Stimulated activated naive CD8-positive, alpha-beta T cell treated with anti-CD3 and anti-CD28 coated beads, Interleukin-15, Interleukin-2, amounts not matched to agents 100 ng/mL and 50 ng/mL, for 24 hours (primary cell): ENCODE measurements around the gene TMEM250.

ENCODE experiments used
- H3K27ac Mint-ChIP-seq: one replicate; pipeline ENCODE4 v1.8.0; 2021; ENCODE audit warnings: mild to moderate bottlenecking, mixed read lengths
- H3K27me3 Mint-ChIP-seq: one replicate; pipeline ENCODE4 v1.8.0; 2021; ENCODE audit warnings: mixed read lengths
- H3K36me3 Mint-ChIP-seq: one replicate; pipeline ENCODE4 v1.8.0; 2021; ENCODE audit warnings: low read depth, mixed read lengths
- H3K4me1 Mint-ChIP-seq: one replicate; pipeline ENCODE4 v1.8.0; 2021; ENCODE audit warnings: low read depth, mixed read lengths
- H3K4me3 Mint-ChIP-seq: one replicate; pipeline ENCODE4 v1.8.0; 2021; ENCODE audit warnings: mild to moderate bottlenecking, mixed read lengths
- H3K9me3 Mint-ChIP-seq: one replicate; pipeline ENCODE4 v1.8.0; 2021; ENCODE audit warnings: mixed read lengths

The TMEM250 gene

DNA sequence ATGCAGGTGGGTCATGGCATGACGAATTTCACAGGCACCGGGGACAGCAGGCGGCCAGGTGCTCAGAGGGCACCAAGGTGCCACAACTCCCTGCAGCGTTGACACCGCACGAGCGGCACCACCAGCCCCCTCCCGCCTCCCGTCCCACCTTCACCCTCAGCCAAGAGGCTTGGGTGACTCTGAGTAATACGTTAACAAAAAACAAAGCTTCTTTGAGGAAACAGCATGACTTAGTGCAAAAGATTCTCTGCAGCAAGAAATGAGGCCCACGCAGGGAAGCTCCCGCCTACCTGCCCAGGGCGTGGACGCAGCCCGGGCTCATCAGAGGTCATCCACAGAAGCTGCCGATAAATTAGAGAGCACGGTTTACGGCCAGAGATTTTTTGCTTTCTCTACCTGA, 4.1 kb downstream of the TMEM250 start:
- no peak overlapping the region for H3K4me3 Mint-ChIP-seq
- H3K9me3 Mint-ChIP-seq, result no peaks in the 10 kb centered on the region
- no peaks in the 10 kb centered on the region for H3K27me3 Mint-ChIP-seq
- peaks cover 59% of the 10 kb centered on the region for H3K4me1 Mint-ChIP-seq
- peaks cover 7% of the 10 kb centered on the region for H3K36me3 Mint-ChIP-seq
- no peak overlapping the region for H3K27ac Mint-ChIP-seq

DNA sequence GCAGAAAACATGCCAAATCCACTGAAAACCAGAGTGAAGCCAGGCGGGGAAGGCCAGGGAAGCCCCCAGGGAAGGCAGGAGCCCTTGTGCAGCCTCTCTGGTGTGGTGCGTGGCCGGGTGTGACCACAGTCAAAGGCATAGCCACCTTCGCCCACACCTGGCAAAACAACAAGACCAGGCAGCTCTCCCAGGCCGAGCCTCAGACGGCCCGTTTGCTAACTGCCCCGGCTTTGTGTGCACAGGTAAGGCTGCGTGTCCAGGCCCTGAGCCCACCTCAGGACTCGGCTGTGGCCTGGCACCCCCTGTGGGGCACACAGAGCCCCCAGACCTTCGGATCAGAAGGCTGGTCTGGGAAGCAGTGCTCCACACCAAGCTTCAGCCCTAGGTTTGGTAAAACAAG, 6.1 kb downstream of the TMEM250 start:
- Mint-ChIP-seq H3K36me3 (peaks cover 7% of the 10 kb centered on the region), H3K4me3 (no peak overlapping the region), H3K4me1 (peaks cover 66% of the 10 kb centered on the region), H3K27me3 (no peaks in the 10 kb centered on the region), H3K9me3 (no peaks in the 10 kb centered on the region), H3K27ac (no peak overlapping the region)

DNA sequence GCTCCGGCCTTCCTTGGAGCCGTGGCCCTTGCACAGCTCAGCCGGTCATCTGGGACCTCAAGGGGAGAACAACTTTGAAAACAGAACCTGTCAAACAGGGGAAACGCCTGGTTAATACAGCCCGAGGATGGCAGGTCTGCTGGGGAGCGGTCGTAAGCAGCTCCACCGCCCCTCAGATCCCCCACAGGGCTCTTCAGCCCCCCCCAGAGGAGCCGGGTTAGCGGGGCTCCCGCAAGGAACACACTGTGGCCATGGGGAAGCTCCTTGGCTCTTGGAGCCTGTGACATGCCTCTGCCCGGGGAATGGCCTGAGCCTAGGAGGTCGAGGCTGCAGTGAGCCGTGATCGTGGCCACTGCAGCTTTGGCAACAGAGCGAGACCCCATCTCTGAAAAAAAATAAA, 6.8 kb downstream of the TMEM250 start:
- Mint-ChIP-seq H3K27me3 (no peaks in the 10 kb centered on the region), H3K4me1 (peaks cover 66% of the 10 kb centered on the region), H3K27ac (no peak overlapping the region), H3K9me3 (no peaks in the 10 kb centered on the region), H3K4me3 (no peak overlapping the region), H3K36me3 (peaks cover 7% of the 10 kb centered on the region)

GRCh38 chr9:136111190-136111589, 7.5 kb downstream of the TMEM250 start:
- H3K36me3 Mint-ChIP-seq, result peaks cover 7% of the 10 kb centered on the region
- H3K9me3 Mint-ChIP-seq, result no peaks in the 10 kb centered on the region
- H3K27ac Mint-ChIP-seq, result no peak overlapping the region
- H3K4me3 Mint-ChIP-seq, result peak overlapping the region; percentile 39
- peaks cover 73% of the 10 kb centered on the region for H3K4me1 Mint-ChIP-seq
- H3K27me3 Mint-ChIP-seq, result no peaks in the 10 kb centered on the region

DNA sequence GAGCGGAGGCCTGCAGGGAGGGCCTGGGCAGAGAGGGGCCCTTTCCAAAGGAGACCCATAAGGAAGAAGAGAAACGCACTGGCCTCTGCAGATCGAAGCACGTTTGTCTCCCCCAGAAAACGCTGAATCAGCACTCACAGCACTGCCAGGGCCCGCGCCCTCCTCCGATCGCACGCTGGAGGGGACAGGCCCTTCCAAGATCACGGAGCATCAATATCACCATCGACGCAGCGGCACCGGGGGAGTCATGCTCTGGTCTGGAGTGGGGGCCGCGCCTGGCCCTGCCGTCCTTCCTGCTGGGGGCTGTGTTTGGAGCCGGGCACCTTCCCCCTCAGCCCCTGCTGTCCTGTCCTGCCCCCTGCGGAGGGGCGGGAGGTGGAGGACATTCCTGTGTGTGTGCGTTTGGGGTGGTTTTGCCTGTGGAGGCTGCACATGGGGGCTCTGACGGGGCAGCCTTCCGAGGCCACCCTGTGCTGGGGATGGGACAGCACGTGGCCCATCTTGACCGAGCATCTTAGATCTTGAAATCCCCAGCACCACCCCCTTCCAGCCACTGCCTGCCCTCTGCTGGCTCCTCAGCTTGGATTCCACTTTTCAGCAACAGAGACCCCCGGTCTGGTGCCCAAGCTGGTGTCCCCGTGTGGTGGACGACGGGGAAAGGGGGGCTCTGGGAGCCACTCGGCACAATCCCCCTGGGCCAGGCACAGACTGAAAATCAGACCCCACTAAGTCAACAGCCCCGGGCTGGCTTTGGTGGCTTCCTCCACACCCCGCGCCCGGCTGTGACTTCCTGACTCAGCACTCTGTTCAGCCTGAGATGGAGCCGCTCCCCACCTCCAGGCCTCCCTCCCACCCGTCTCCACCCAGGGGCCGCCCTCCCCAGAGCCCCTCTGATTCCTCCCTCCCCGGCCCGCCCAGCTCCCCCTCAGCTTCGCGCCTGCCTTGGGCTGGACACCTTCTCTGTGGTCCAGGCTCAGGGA, 8.3 kb downstream of the TMEM250 start:
- H3K36me3 Mint-ChIP-seq, result peaks cover 7% of the 10 kb centered on the region
- H3K4me1 Mint-ChIP-seq, result peaks cover 81% of the 10 kb centered on the region
- H3K27me3 Mint-ChIP-seq, result no peaks in the 10 kb centered on the region
- no peaks in the 10 kb centered on the region for H3K9me3 Mint-ChIP-seq
- H3K4me3 Mint-ChIP-seq, result peak overlapping the region; percentile 83
- H3K27ac Mint-ChIP-seq, result peak overlapping the region; percentile 86

- Mint-ChIP-seq H3K4me1 (peaks cover 76% of the 10 kb centered on the region), H3K27ac (peak overlapping the region; percentile 86), H3K9me3 (no peaks in the 10 kb centered on the region), H3K27me3 (no peaks in the 10 kb centered on the region), H3K36me3 (no peaks in the 10 kb centered on the region), H3K4me3 (peak overlapping the region; percentile 83)
Measured at GRCh38 chr9:136109351-136110081, 9.2 kb downstream of the TMEM250 start.

- Mint-ChIP-seq H3K9me3 (no peaks in the 10 kb centered on the region), H3K4me1 (peaks cover 68% of the 10 kb centered on the region), H3K4me3 (peak overlapping the region; percentile 73), H3K27ac (peak overlapping the region; percentile 55), H3K27me3 (no peaks in the 10 kb centered on the region), H3K36me3 (no peaks in the 10 kb centered on the region)
Measured at GRCh38 chr9:136108648-136109266, 9.9 kb downstream of the TMEM250 start.

GRCh38 chr9:136107953-136108647, 10.6 kb downstream of the TMEM250 start:
- Mint-ChIP-seq H3K9me3 (no peaks in the 10 kb centered on the region), H3K36me3 (no peaks in the 10 kb centered on the region), H3K4me3 (peak overlapping the region; percentile 73), H3K27me3 (no peaks in the 10 kb centered on the region), H3K4me1 (peaks cover 62% of the 10 kb centered on the region), H3K27ac (peak overlapping the region; percentile 67)

DNA sequence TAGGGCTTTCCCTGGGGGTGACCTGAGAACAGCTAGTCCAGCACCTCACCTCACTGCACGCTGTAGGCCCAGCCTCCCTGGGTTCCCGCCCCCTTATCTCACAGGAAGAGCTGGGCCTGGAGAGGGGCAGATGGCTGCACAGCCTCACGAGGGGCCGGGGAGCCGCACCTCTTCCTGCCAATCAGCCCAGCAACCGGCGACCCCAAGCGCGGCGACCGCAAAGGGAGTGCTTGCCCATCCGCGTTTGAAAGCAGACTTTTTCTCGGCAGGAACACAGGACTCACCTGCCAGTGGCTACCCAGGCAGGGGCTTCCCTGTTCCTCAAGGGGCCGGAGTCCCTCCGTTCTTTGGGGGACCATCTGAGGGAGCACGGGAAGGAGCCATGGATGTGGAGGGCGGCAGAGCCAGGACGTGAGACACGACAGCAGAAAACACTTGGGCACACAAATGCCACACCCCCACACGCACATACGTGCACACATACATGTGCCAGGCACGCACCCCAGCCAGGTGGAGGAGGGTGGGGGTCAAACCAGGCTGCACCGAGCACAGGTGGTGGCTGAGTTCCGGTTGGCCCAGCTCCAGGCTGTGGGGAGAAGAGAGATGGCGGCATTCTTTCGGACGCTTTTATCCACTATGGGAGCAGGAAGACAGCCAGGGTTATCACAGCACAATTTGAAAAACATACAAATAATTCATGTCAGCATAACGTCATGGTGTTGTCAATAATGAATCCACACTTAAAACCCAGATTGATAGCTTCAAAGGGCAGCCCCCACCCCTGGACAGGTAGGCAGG, 11.3 kb downstream of the TMEM250 start:
- H3K9me3 Mint-ChIP-seq, result no peaks in the 10 kb centered on the region
- peak overlapping the region; percentile 67 for H3K27ac Mint-ChIP-seq
- peak overlapping the region; percentile 66 for H3K4me3 Mint-ChIP-seq
- no peaks in the 10 kb centered on the region for H3K27me3 Mint-ChIP-seq
- peaks cover 56% of the 10 kb centered on the region for H3K4me1 Mint-ChIP-seq
- no peaks in the 10 kb centered on the region for H3K36me3 Mint-ChIP-seq

- no peaks in the 10 kb centered on the region for H3K9me3 Mint-ChIP-seq
- H3K4me3 Mint-ChIP-seq, result no peak overlapping the region
- H3K4me1 Mint-ChIP-seq, result peaks cover 39% of the 10 kb centered on the region
- no peaks in the 10 kb centered on the region for H3K27me3 Mint-ChIP-seq
- no peaks in the 10 kb centered on the region for H3K36me3 Mint-ChIP-seq
- no peak overlapping the region for H3K27ac Mint-ChIP-seq
Measured at GRCh38 chr9:136105398-136106135, 13.1 kb downstream of the TMEM250 start.

GRCh38 chr9:136104916-136105315, 13.8 kb downstream of the TMEM250 start:
- no peaks in the 10 kb centered on the region for H3K27me3 Mint-ChIP-seq
- no peak overlapping the region for H3K27ac Mint-ChIP-seq
- peaks cover 33% of the 10 kb centered on the region for H3K4me1 Mint-ChIP-seq
- H3K36me3 Mint-ChIP-seq, result no peaks in the 10 kb centered on the region
- H3K4me3 Mint-ChIP-seq, result no peak overlapping the region
- no peaks in the 10 kb centered on the region for H3K9me3 Mint-ChIP-seq

- Mint-ChIP-seq H3K9me3 (no peaks in the 10 kb centered on the region), H3K27ac (no peak overlapping the region), H3K4me3 (no peak overlapping the region), H3K4me1 (peaks cover 32% of the 10 kb centered on the region), H3K36me3 (no peaks in the 10 kb centered on the region), H3K27me3 (no peaks in the 10 kb centered on the region)
Measured at GRCh38 chr9:136104488-136104800, 14.2 kb downstream of the TMEM250 start.

DNA sequence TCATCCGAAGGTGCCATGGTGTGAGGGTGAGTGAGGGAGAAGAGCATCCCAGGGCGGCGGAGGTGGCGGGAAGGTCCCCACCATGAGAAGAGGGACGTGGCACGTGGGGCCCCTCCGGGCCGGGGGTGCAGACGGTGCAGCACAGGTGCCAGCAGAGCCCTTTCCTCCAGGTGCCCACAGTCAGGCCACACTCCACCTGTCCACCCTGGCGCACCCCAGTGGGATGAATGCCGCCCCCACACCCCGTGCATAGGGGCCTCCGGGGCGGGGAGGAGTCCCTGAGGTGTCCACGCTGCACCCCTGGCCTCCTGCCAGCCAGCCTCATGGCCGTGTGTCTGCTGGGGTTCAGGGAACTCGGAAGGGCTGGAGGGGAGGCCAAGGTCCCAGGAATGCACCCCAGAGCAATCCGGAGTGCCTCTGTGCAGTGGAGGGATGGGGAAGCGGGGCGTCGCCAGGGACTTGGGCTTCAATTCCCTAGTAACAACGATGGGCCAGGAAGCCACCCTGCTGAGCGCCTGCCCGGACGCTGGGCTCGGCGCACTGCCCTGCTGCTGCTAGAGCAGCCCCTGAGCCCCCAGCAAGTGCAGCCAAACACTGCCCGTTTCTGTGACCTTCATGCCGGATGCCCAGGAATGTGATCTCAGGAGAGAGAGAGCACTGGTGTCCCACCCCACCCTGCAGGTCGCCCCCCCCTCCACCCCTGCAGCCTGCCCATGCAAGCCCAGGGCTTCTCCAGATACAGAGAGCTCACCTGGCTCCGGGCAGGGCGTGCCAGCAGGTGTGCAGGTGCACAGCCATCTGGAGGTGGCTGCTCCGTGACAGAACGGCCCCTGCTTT, 14.8 kb downstream of the TMEM250 start:
- peaks cover 36% of the 10 kb centered on the region for H3K4me1 Mint-ChIP-seq
- no peaks in the 10 kb centered on the region for H3K36me3 Mint-ChIP-seq
- H3K27ac Mint-ChIP-seq, result no peak overlapping the region
- no peak overlapping the region for H3K4me3 Mint-ChIP-seq
- no peaks in the 10 kb centered on the region for H3K9me3 Mint-ChIP-seq
- H3K27me3 Mint-ChIP-seq, result no peaks in the 10 kb centered on the region
